ENCODE data around the gene LRTM1. TPM values are rescaled to one million over a fixed set of nuclear protein-coding genes. Genes with fewer than 3 reads are reported as not detected.

LRTM1 gene
- total RNA-seq, 1 donor from 2014 or later = not detected

- Mint-ChIP-seq H3K9me3 (ENCODE audit: unreplicated experiment) (no peaks in the 10 kb centered on the region), H3K36me3 (ENCODE audit: low read depth, unreplicated experiment) (no peaks in the 10 kb centered on the region), H3K27me3 (ENCODE audit: low read depth, unreplicated experiment) (no peaks in the 10 kb centered on the region), H3K4me1 (ENCODE audit: low read depth, unreplicated experiment) (peaks cover 32% of the 10 kb centered on the region), H3K27ac (ENCODE audit: unreplicated experiment) (peak overlapping the region; percentile 56), H3K4me3 (ENCODE audit: unreplicated experiment) (no peak overlapping the region)
- no peaks in the 10 kb centered on the region for H3K79me2 ChIP-seq (ENCODE audit: insufficient read depth, low read length)
- H2AFZ ChIP-seq (ENCODE audit: low read depth, low read length) = no peak overlapping the region
- TF ChIP-seq, protein P1, sequence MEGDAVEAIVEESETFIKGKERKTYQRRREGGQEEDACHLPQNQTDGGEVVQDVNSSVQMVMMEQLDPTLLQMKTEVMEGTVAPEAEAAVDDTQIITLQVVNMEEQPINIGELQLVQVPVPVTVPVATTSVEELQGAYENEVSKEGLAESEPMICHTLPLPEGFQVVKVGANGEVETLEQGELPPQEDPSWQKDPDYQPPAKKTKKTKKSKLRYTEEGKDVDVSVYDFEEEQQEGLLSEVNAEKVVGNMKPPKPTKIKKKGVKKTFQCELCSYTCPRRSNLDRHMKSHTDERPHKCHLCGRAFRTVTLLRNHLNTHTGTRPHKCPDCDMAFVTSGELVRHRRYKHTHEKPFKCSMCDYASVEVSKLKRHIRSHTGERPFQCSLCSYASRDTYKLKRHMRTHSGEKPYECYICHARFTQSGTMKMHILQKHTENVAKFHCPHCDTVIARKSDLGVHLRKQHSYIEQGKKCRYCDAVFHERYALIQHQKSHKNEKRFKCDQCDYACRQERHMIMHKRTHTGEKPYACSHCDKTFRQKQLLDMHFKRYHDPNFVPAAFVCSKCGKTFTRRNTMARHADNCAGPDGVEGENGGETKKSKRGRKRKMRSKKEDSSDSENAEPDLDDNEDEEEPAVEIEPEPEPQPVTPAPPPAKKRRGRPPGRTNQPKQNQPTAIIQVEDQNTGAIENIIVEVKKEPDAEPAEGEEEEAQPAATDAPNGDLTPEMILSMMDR (IDR thresholded peaks at IDR 0.05; ENCODE audit: insufficient read depth, low read depth, low read length) = no peak
- no peak for TF ChIP-seq EZH2 (IDR thresholded peaks at IDR 0.05; ENCODE audit: insufficient read depth, low read length)
- peaks cover 43% of the 10 kb centered on the region for H3K4me1 ChIP-seq (ENCODE audit: insufficient read depth, low read length)
- peak overlapping the region; percentile 59 for H3K4me2 ChIP-seq (ENCODE audit: low read length)
- peak; percentile 94 for DNase-seq (ENCODE audit: low read depth)
- no peaks in the 10 kb centered on the region for H3K27me3 ChIP-seq (ENCODE audit: insufficient read depth, low read length)
- peak overlapping the region; percentile 84 for H3K9ac ChIP-seq (ENCODE audit: low read length)
- no peaks in the 10 kb centered on the region for H3K9me3 ChIP-seq (ENCODE audit: insufficient read depth, low read depth, low read length)
- H3K36me3 ChIP-seq (ENCODE audit: insufficient read depth, low read length) = no peaks in the 10 kb centered on the region
- H3K4me3 ChIP-seq (ENCODE audit: insufficient read depth, low read depth, low read length) = no peak overlapping the region
- peak overlapping the region; percentile 97 for H3K27ac ChIP-seq (ENCODE audit: low read depth, low read length)
- H4K20me1 ChIP-seq (ENCODE audit: insufficient read depth, low read length) = no peaks in the 10 kb centered on the region
- peak; percentile 60 for FAIRE-seq
Measured at GRCh38 chr3:54954022-54954421, 26.2 kb upstream of the LRTM1 start.

- H3K9ac ChIP-seq (ENCODE audit: low read length) = peak overlapping the region; percentile 45
- FAIRE-seq = peak; percentile 87
- no peaks in the 10 kb centered on the region for H4K20me1 ChIP-seq (ENCODE audit: insufficient read depth, low read length)
- DNase-seq (ENCODE audit: low read depth) = peak; percentile 88
- Mint-ChIP-seq H3K36me3 (ENCODE audit: low read depth, unreplicated experiment) (no peaks in the 10 kb centered on the region), H3K9me3 (ENCODE audit: unreplicated experiment) (peaks cover 2% of the 10 kb centered on the region), H3K27ac (ENCODE audit: unreplicated experiment) (peak overlapping the region; percentile 66), H3K4me3 (ENCODE audit: unreplicated experiment) (no peak overlapping the region), H3K4me1 (ENCODE audit: low read depth, unreplicated experiment) (peaks cover 32% of the 10 kb centered on the region), H3K27me3 (ENCODE audit: low read depth, unreplicated experiment) (peaks cover 10% of the 10 kb centered on the region)
- H3K4me3 ChIP-seq (ENCODE audit: insufficient read depth, low read depth, low read length) = no peak overlapping the region
- H3K79me2 ChIP-seq (ENCODE audit: insufficient read depth, low read length) = no peaks in the 10 kb centered on the region
- no peaks in the 10 kb centered on the region for H3K27me3 ChIP-seq (ENCODE audit: insufficient read depth, low read length)
- H3K4me1 ChIP-seq (ENCODE audit: insufficient read depth, low read length) = peaks cover 37% of the 10 kb centered on the region
- no peak overlapping the region for H3K4me2 ChIP-seq (ENCODE audit: low read length)
- H3K9me3 ChIP-seq (ENCODE audit: insufficient read depth, low read depth, low read length) = no peaks in the 10 kb centered on the region
- H2AFZ ChIP-seq (ENCODE audit: low read depth, low read length) = no peak overlapping the region
- no peaks in the 10 kb centered on the region for H3K36me3 ChIP-seq (ENCODE audit: insufficient read depth, low read length)
- no peak for TF ChIP-seq EZH2 (IDR thresholded peaks at IDR 0.05; ENCODE audit: insufficient read depth, low read length)
- TF ChIP-seq, protein P1 (IDR thresholded peaks at IDR 0.05; ENCODE audit: insufficient read depth, low read depth, low read length) = peak; percentile 74
- H3K27ac ChIP-seq (ENCODE audit: low read depth, low read length) = peak overlapping the region; percentile 71
Measured at GRCh38 chr3:54951405-54951804, 23.5 kb upstream of the LRTM1 start.

GRCh38 chr3:54950391-54951003, 22.6 kb upstream of the LRTM1 start:
- no peak overlapping the region for H3K4me3 Mint-ChIP-seq (ENCODE audit: unreplicated experiment)
- peak overlapping the region; percentile 9 for H3K27ac ChIP-seq (ENCODE audit: low read depth, low read length)
- no peak for DNase-seq (ENCODE audit: low read depth)

More at GRCh38 chr3:54950391-54951003, 22.6 kb upstream of the LRTM1 start:
- Mint-ChIP-seq H3K27ac (ENCODE audit: unreplicated experiment) (peak overlapping the region; percentile 60), H3K9me3 (ENCODE audit: unreplicated experiment) (peaks cover 2% of the 10 kb centered on the region), H3K4me1 (ENCODE audit: low read depth, unreplicated experiment) (peaks cover 32% of the 10 kb centered on the region), H3K27me3 (ENCODE audit: low read depth, unreplicated experiment) (peaks cover 15% of the 10 kb centered on the region), H3K36me3 (ENCODE audit: low read depth, unreplicated experiment) (no peaks in the 10 kb centered on the region)
- Histone ChIP-seq H3K79me2 (ENCODE audit: insufficient read depth, low read length) (no peaks in the 10 kb centered on the region), H3K9me3 (ENCODE audit: insufficient read depth, low read depth, low read length) (no peaks in the 10 kb centered on the region), H3K4me1 (ENCODE audit: insufficient read depth, low read length) (peaks cover 37% of the 10 kb centered on the region), H4K20me1 (ENCODE audit: insufficient read depth, low read length) (no peaks in the 10 kb centered on the region), H2AFZ (ENCODE audit: low read depth, low read length) (no peak overlapping the region), H3K36me3 (ENCODE audit: insufficient read depth, low read length) (no peaks in the 10 kb centered on the region), H3K4me2 (ENCODE audit: low read length) (no peak overlapping the region), H3K4me3 (ENCODE audit: insufficient read depth, low read depth, low read length) (no peak overlapping the region), H3K9ac (ENCODE audit: low read length) (peak overlapping the region; percentile 26), H3K27me3 (ENCODE audit: insufficient read depth, low read length) (no peaks in the 10 kb centered on the region)
- TF ChIP-seq, protein P1 (IDR thresholded peaks at IDR 0.05; ENCODE audit: insufficient read depth, low read depth, low read length) = no peak
- TF ChIP-seq EZH2 (IDR thresholded peaks at IDR 0.05; ENCODE audit: insufficient read depth, low read length) = no peak
- no peak for FAIRE-seq
